CD4-positive, alpha-beta T cell treated with Interferon gamma for 1 hour (primary cell): ENCODE data around the gene FASTK.

ENCODE experiments used
- DNase-seq: peaks from one replicate; pipeline ENCODE4 v3.0.0-alpha.2; 2020

The FASTK gene

GRCh38 chr7:151095123-151095797, 14.7 kb upstream of the FASTK start:
- no peak for DNase-seq

- DNase-seq = no peak
Measured at GRCh38 chr7:151094675-151095074, 14.1 kb upstream of the FASTK start.

GRCh38 chr7:151093748-151094147, 13.1 kb upstream of the FASTK start:
- DNase-seq = no peak

- no peak for DNase-seq
Measured at GRCh38 chr7:151091988-151092387, 11.4 kb upstream of the FASTK start.

GRCh38 chr7:151091431-151091830, 10.8 kb upstream of the FASTK start:
- no peak for DNase-seq

GRCh38 chr7:151091003-151091402, 10.4 kb upstream of the FASTK start:
- no peak for DNase-seq

GRCh38 chr7:151089893-151090730, 9.5 kb upstream of the FASTK start:
- DNase-seq = no peak

- peak; percentile 77 for DNase-seq
Measured at GRCh38 chr7:151088856-151089699, 8.5 kb upstream of the FASTK start.

GRCh38 chr7:151088019-151088855, 7.6 kb upstream of the FASTK start:
- no peak for DNase-seq

- DNase-seq = peak; percentile 43
Measured at GRCh38 chr7:151087245-151088018, 6.8 kb upstream of the FASTK start.

GRCh38 chr7:151086802-151087244, 6.2 kb upstream of the FASTK start:
- no peak for DNase-seq

- peak; percentile 60 for DNase-seq
Measured at GRCh38 chr7:151085691-151086620, 5.3 kb upstream of the FASTK start, which contains the start of gene AGAP3. Gene AGAP3 (plus strand): TSS chr7:151086475. CDS start chr7:151086742, 267 bp downstream.

- DNase-seq = no peak
Measured at GRCh38 chr7:151085329-151085690, 4.7 kb upstream of the FASTK start.

- DNase-seq = no peak
Measured at GRCh38 chr7:151083824-151084160, 3.2 kb upstream of the FASTK start.

- DNase-seq = peak; percentile 88
Measured at GRCh38 chr7:151083071-151083823, 2.6 kb upstream of the FASTK start, which contains the start of gene TMUB1. Gene TMUB1 (minus strand): TSS chr7:151083493. CDS start chr7:151082563, 930 bp downstream.

GRCh38 chr7:151082141-151083070, 1.8 kb upstream of the FASTK start:
- no peak for DNase-seq

GRCh38 chr7:151081170-151082101, 827 bp upstream of the FASTK start:
- DNase-seq = no peak
